Smooth muscle cell (in vitro differentiated cells): ENCODE measurements around the gene DCK. TPM values are rescaled to one million over a fixed set of nuclear protein-coding genes. Genes with fewer than 3 reads are reported as not detected.
"Not testable (repeated sequence)": the region's sequence is repeated elsewhere in the genome, so short reads cannot be mapped to it uniquely, and the experiment has no call there.

Experiments used
- DNase-seq: peaks from one replicate; lab custom pipeline; 2025; ENCODE audit not compliant: unreplicated experiment; lab: John Stamatoyannopoulos, UW
- H2AFZ ChIP-seq: fragments of 200-600 bp; sonication (generic); 2 replicates; pipeline ENCODE4 v1.6.0; 2016; ENCODE audit warnings: antibody characterized with exemption, low read depth, mild to moderate bottlenecking
- H3F3A ChIP-seq: fragments of 200-600 bp; sonication (generic); 2 replicates; pipeline ENCODE4 v1.6.0; 2017; ENCODE audit warnings: antibody characterized with exemption, low read depth
- H3K27ac ChIP-seq: fragments of 200-600 bp; sonication (generic); 2 replicates; pipeline ENCODE4 v1.5.1; 2016; ENCODE audit warnings: low read depth, mild to moderate bottlenecking
- H3K27me3 ChIP-seq: fragments of 200-600 bp; sonication (generic); 2 replicates; pipeline ENCODE4 v1.6.1; 2016; ENCODE audit warnings: low read depth, mild to moderate bottlenecking
- H3K36me3 ChIP-seq: fragments of 200-600 bp; sonication (generic); 2 replicates; pipeline ENCODE4 v1.5.1; 2016; ENCODE audit warnings: low read depth
- H3K4me1 ChIP-seq: fragments of 200-600 bp; sonication (generic); 2 replicates; pipeline ENCODE4 v1.5.1; 2016; ENCODE audit warnings: low read depth
- H3K4me2 ChIP-seq: fragments of 200-600 bp; sonication (generic); 2 replicates; pipeline ENCODE4 v1.6.0; 2016; ENCODE audit warnings: mild to moderate bottlenecking
- H3K4me3 ChIP-seq: fragments of 200-600 bp; sonication (generic); 2 replicates; pipeline ENCODE4 v1.5.1; 2016; ENCODE audit warnings: mild to moderate bottlenecking
- H3K79me2 ChIP-seq: fragments of 200-600 bp; sonication (generic); 2 replicates; pipeline ENCODE4 v1.6.0; 2016; ENCODE audit warnings: low read depth, mild to moderate bottlenecking
- H3K9ac ChIP-seq: fragments of 200-600 bp; sonication (generic); 2 replicates; pipeline ENCODE4 v1.6.0; 2016; ENCODE audit warnings: low read depth
- H3K9me3 ChIP-seq: fragments of 200-600 bp; sonication (generic); replicated peaks from 2 replicates; pipeline ENCODE4 v1.5.1; 2016; ENCODE audit warnings: low read depth
- H4K20me1 ChIP-seq: fragments of 200-600 bp; sonication (generic); 2 replicates; pipeline ENCODE4 v1.6.0; 2016; ENCODE audit warnings: low read depth
- WGBS: methylation state at CpG from one replicate; pipeline ENCODE4 v1.1.7; 2016; ENCODE audit warnings: low lambda C conversion rate; 5-methylcytosine and 5-hydroxymethylcytosine counted together
- polyA plus RNA-seq: library from polyadenylated mRNA; unstranded; fragments of >200 nt; fragmentation: Nextera tagmentation; extraction: Ambion mirVana; gene quantifications from 2 replicates; pipeline ENCODE4 v1.2.1, GENCODE V29; 2016
- total RNA-seq: library from RNA; depleted of rRNA; stranded (reverse); fragments of >200 nt; gene quantifications from 2 replicates; pipeline ENCODE4 v1.2.3, GENCODE V29; 2014
- TF ChIP-seq, protein P1 (sequence below): fragments of 200-600 bp; sonication (generic); IDR thresholded peaks from 2 replicates; pipeline ENCODE4 v1.5.1; 2017; ENCODE audit warnings: borderline replicate concordance, mild to moderate bottlenecking, antibody characterized with exemption; ENCODE audit not compliant: insufficient read depth, poor library complexity, severe bottlenecking

DCK gene
- total and polyA plus RNA-seq, 2 experiments from 2014 or later = 18.8 to 28.9 TPM

DNA sequence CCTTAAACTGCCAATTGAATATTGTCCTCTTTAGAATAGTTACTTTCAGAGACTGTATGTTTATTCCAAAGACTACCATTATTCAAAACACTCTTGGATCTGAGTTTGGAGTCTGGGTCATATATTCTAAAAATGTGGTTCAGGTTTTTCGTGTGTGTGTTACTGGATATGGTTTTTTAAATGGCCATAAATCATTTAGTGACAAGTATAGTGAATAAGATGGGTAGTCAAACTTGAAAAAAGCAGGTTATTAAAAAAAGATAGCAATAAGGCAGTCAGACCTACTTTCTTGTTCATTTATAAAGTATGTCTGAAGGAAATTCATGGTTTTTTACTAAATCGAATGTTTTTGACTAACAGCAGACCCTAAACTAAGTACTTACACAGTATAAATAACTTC is 59.3 kb downstream of the DCK start:
- no peak overlapping the region for H3K9ac ChIP-seq
- no peak overlapping the region for H3K27ac ChIP-seq
- no peak overlapping the region for H3K4me3 ChIP-seq
- H3K9me3 ChIP-seq = no peaks in the 10 kb centered on the region
- no peaks in the 10 kb centered on the region for H3K79me2 ChIP-seq
- H4K20me1 ChIP-seq = no peaks in the 10 kb centered on the region
- 85% methylated on average over 2 of the region's 2 CpGs for WGBS
- TF ChIP-seq, protein P1, sequence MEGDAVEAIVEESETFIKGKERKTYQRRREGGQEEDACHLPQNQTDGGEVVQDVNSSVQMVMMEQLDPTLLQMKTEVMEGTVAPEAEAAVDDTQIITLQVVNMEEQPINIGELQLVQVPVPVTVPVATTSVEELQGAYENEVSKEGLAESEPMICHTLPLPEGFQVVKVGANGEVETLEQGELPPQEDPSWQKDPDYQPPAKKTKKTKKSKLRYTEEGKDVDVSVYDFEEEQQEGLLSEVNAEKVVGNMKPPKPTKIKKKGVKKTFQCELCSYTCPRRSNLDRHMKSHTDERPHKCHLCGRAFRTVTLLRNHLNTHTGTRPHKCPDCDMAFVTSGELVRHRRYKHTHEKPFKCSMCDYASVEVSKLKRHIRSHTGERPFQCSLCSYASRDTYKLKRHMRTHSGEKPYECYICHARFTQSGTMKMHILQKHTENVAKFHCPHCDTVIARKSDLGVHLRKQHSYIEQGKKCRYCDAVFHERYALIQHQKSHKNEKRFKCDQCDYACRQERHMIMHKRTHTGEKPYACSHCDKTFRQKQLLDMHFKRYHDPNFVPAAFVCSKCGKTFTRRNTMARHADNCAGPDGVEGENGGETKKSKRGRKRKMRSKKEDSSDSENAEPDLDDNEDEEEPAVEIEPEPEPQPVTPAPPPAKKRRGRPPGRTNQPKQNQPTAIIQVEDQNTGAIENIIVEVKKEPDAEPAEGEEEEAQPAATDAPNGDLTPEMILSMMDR = no peak
- no peak overlapping the region for H2AFZ ChIP-seq
- H3F3A ChIP-seq = no peaks in the 10 kb centered on the region
- H3K36me3 ChIP-seq = no peaks in the 10 kb centered on the region
- no peak overlapping the region for H3K4me2 ChIP-seq
- H3K27me3 ChIP-seq = no peaks in the 10 kb centered on the region
- H3K4me1 ChIP-seq = no peaks in the 10 kb centered on the region
- no peak for DNase-seq

DNA sequence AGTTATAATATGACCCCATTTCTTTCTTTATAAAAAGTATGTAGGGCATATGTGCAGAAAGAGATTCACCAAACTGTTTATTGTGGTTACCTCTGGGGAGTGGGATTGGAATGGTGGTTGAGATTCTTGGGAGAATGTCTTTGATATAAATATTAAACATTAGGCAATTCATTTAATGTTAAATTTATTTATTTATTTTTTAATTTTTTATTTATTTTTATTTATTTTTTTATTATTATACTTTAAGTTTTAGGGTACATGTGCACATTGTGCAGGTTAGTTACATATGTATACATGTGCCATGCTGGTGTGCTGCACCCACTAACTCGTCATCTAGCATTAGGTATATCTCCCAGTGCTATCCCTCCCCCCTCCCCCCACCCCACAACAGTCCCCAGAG is 60.2 kb downstream of the DCK start:
- not testable (repeated sequence) for H3K27me3 ChIP-seq, H3K9me3 ChIP-seq, H4K20me1 ChIP-seq, H3K27ac ChIP-seq, H3K4me2 ChIP-seq, H3K4me3 ChIP-seq, H3K79me2 ChIP-seq, H3F3A ChIP-seq, H3K9ac ChIP-seq, H3K4me1 ChIP-seq, DNase-seq, H3K36me3 ChIP-seq, H2AFZ ChIP-seq
- WGBS = 100% methylated on average over 1 of the region's 1 CpG

- peak overlapping the region; percentile 57 for H3K4me2 ChIP-seq
- peak overlapping the region; percentile 5 for H2AFZ ChIP-seq
- DNase-seq, H3F3A ChIP-seq, H4K20me1 ChIP-seq, H3K9ac ChIP-seq, H3K79me2 ChIP-seq, H3K27ac ChIP-seq, H3K9me3 ChIP-seq, H3K27me3 ChIP-seq, H3K4me1 ChIP-seq, H3K36me3 ChIP-seq: not testable (repeated sequence)
- peak overlapping the region; percentile 34 for H3K4me3 ChIP-seq
- 60% methylated on average over 14 of the region's 16 CpGs for WGBS
Observed at GRCh38 chr4:71059573-71059972, 66.1 kb downstream of the DCK start.

- Histone ChIP-seq H3K36me3 (no peaks in the 10 kb centered on the region), H3K4me1 (no peaks in the 10 kb centered on the region), H3K9me3 (no peaks in the 10 kb centered on the region), H2AFZ (no peak overlapping the region), H3K27me3 (no peaks in the 10 kb centered on the region), H3K4me2 (no peak overlapping the region), H3K79me2 (no peaks in the 10 kb centered on the region), H4K20me1 (no peaks in the 10 kb centered on the region), H3K27ac (no peak overlapping the region), H3K9ac (no peak overlapping the region), H3F3A (no peaks in the 10 kb centered on the region), H3K4me3 (no peak overlapping the region)
- TF ChIP-seq, protein P1 = no peak
- no peak for DNase-seq
- 88% methylated on average over 2 of the region's 2 CpGs for WGBS
Observed at GRCh38 chr4:71062436-71062835, 69.0 kb downstream of the DCK start.

DNA sequence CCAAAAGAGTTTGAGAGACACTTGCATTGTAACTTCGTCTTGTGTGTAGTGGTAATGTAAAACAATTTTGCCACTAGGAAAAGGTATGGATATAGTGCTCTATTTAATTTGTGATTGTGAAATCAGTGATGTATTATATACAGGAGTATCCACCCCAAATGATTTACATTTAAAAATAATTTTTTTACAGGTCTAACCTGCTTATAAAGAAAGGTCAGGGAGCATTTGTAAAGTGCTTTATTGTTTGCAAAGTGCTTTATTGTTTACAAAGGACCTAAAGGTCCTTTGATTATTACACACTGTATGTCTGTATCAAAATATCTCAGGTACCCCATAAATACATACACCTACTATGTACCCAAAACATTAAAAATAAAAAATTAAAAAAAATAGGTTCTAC is 70.3 kb downstream of the DCK start:
- no peaks in the 10 kb centered on the region for H4K20me1 ChIP-seq
- no peaks in the 10 kb centered on the region for H3K27me3 ChIP-seq
- H3K4me3 ChIP-seq = no peak overlapping the region
- H3K9ac ChIP-seq = no peak overlapping the region
- H2AFZ ChIP-seq = no peak overlapping the region
- H3K79me2 ChIP-seq = no peaks in the 10 kb centered on the region
- DNase-seq = no peak
- no peaks in the 10 kb centered on the region for H3K4me1 ChIP-seq
- 90% methylated on average over 1 of the region's 1 CpG for WGBS
- H3K4me2 ChIP-seq = no peak overlapping the region
- no peaks in the 10 kb centered on the region for H3K9me3 ChIP-seq
- TF ChIP-seq, protein P1 = no peak
- no peaks in the 10 kb centered on the region for H3K36me3 ChIP-seq
- no peak overlapping the region for H3K27ac ChIP-seq
- no peaks in the 10 kb centered on the region for H3F3A ChIP-seq
